Measurements from ENCODE around the gene PTPN14. TPM values are rescaled to one million over a fixed set of nuclear protein-coding genes. Genes with fewer than 3 reads are reported as not detected.
"Not testable (repeated sequence)": the region's sequence is repeated elsewhere in the genome, so short reads cannot be mapped to it uniquely, and the experiment has no call there.

Gene PTPN14
- total RNA-seq, 2 experiments from 2014 or later: 0.92 to 1.3 TPM

DNA sequence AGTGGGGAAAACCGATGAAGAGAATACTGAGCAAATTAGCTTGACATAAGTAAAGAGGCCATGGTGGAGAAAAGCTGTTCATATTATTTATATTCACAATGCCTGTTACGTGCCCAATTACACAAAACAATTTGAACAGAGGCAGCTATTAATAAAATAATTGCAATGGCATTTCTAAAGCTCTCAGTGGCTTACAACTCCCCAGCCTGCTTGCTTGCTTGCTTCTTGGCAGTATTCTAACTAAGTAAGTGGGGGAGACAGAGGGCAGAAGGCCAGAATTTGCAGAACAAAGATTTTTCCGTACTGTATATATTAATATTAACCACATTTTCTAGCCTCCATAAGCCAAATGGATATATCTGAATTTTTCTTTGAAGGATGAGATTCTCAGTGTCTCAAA lies 12.9 kb downstream of the PTPN14 start:
- Mint-ChIP-seq H3K4me1 (no peaks in the 10 kb centered on the region), H3K36me3 (no peaks in the 10 kb centered on the region), H3K9me3 (no peaks in the 10 kb centered on the region), H3K27me3 (peaks cover 5% of the 10 kb centered on the region), H3K4me3 (no peak overlapping the region), H3K27ac (no peak overlapping the region)
- DNase-seq: no peak

GRCh38 chr1:214537872-214538473 lies 13.4 kb downstream of the PTPN14 start:
- DNase-seq: no peak
- Mint-ChIP-seq H3K27me3 (peaks cover 1% of the 10 kb centered on the region), H3K27ac (no peak overlapping the region), H3K9me3 (no peaks in the 10 kb centered on the region), H3K4me3 (no peak overlapping the region), H3K36me3 (no peaks in the 10 kb centered on the region), H3K4me1 (no peaks in the 10 kb centered on the region)

DNA sequence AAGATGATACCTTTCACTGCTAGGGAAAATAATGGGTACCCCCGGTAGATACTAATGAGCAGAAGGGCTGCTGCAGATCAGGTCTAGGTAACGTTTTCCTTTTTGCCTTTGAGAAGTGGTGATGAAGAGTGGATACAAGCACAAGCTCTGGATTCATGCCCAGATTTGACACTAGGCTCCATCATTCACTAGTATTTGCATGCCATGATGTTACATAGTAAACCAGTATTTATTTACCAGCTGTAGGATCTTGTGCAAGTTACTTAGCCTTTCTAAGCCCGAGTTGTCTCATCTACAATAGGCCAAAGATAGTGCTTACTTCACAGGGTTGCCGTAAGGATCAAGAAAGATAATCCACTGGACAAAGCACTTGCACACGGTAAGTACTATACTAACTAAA lies 14.2 kb downstream of the PTPN14 start:
- H3K4me1 Mint-ChIP-seq: no peaks in the 10 kb centered on the region
- H3K36me3 Mint-ChIP-seq: no peaks in the 10 kb centered on the region
- no peaks in the 10 kb centered on the region for H3K27me3 Mint-ChIP-seq
- H3K4me3 Mint-ChIP-seq: no peak overlapping the region
- H3K27ac Mint-ChIP-seq: no peak overlapping the region
- DNase-seq: no peak
- no peaks in the 10 kb centered on the region for H3K9me3 Mint-ChIP-seq

DNA sequence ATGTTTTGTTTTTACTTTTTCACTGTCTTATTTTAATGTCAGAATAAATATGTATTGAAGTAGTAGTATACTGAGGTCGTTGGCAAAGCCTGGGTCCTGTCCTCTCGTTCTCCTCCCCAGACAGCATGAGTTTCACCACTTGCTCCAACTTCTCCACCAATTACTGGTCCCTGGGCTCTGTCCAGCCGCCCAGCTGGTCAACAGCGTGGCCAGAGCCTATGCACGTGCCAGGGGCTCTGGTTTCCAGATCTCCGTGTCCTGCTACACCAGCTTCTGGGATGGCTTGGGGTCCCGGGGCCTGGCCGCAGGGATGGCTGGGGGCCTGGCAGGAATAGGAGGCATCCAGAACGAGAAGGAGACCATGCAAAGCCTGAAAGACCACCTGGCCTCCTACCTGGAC lies 19.3 kb downstream of the PTPN14 start:
- Mint-ChIP-seq H3K27ac (no peak overlapping the region), H3K36me3 (no peaks in the 10 kb centered on the region), H3K9me3 (no peaks in the 10 kb centered on the region), H3K4me3 (no peak overlapping the region), H3K27me3 (no peaks in the 10 kb centered on the region), H3K4me1 (no peaks in the 10 kb centered on the region)
- no peak for DNase-seq

GRCh38 chr1:214525535-214526019 lies 25.8 kb downstream of the PTPN14 start:
- Mint-ChIP-seq H3K9me3 (no peaks in the 10 kb centered on the region), H3K4me1 (peaks cover 6% of the 10 kb centered on the region), H3K27ac (no peak overlapping the region), H3K36me3 (no peaks in the 10 kb centered on the region), H3K4me3 (no peak overlapping the region), H3K27me3 (peaks cover 4% of the 10 kb centered on the region)
- no peak for DNase-seq

- no peak overlapping the region for H3K4me3 Mint-ChIP-seq
- no peak overlapping the region for H3K27ac Mint-ChIP-seq
- no peaks in the 10 kb centered on the region for H3K9me3 Mint-ChIP-seq
- peaks cover 6% of the 10 kb centered on the region for H3K4me1 Mint-ChIP-seq
- no peaks in the 10 kb centered on the region for H3K36me3 Mint-ChIP-seq
- peaks cover 4% of the 10 kb centered on the region for H3K27me3 Mint-ChIP-seq
- no peak for DNase-seq
Measured at GRCh38 chr1:214524824-214525223, 26.6 kb downstream of the PTPN14 start.

DNA sequence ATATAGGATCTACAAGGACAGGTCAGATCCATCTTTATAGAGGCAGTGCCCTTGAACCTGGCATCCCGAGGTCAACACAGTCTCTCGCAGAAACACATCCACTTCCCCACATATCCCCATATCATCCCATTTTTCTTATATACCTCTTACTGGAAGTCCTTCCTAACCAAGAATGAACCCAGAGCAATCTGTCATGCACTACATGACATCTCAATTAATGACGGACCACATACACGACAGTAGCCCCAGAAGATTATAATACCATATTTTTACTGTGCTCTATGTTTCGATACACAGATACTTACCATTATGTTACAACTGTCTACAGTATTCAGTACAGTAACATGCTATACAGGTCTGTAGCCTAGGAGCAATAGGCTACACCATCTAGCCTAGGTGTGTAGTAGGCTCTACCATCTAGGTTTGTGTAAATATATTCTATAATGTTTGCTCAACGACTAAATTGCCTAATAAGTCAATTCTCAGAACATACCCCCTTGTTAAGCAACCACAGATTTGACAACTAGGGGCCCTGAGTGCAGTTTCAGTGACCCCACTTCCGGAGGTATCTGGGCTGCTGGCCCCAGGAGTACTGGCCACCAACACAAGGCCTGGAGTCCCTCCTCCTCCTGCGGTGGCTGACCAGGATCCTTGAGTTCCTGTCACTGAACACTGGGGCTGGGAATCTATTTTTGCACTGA lies 28.1 kb downstream of the PTPN14 start:
- Mint-ChIP-seq H3K36me3 (no peaks in the 10 kb centered on the region), H3K4me3 (no peak overlapping the region), H3K27ac (no peak overlapping the region), H3K4me1 (peaks cover 6% of the 10 kb centered on the region), H3K27me3 (peaks cover 4% of the 10 kb centered on the region), H3K9me3 (no peaks in the 10 kb centered on the region)
- DNase-seq: no peak

DNA sequence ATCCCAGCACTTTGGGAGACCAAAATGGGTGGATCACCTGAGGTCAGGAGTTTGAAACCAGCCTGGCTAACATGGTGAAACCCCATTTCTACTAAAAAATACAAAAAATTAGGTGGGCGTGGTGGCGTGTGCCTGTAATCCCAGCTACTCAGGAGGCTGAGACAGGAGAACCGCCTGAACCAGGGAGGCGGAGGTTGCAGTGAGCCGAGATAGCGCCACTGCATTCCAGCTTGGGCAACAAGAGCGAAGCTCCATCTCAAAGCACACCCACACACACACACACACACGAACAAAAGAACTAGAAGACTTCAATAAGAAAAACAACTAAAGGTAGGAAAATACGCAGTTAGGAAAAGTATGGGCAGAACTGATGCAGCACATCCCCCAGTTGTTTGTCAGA lies 29.9 kb downstream of the PTPN14 start:
- not testable (repeated sequence) for H3K4me1 Mint-ChIP-seq, H3K27me3 Mint-ChIP-seq, DNase-seq, H3K27ac Mint-ChIP-seq, H3K9me3 Mint-ChIP-seq, H3K36me3 Mint-ChIP-seq, H3K4me3 Mint-ChIP-seq

DNA sequence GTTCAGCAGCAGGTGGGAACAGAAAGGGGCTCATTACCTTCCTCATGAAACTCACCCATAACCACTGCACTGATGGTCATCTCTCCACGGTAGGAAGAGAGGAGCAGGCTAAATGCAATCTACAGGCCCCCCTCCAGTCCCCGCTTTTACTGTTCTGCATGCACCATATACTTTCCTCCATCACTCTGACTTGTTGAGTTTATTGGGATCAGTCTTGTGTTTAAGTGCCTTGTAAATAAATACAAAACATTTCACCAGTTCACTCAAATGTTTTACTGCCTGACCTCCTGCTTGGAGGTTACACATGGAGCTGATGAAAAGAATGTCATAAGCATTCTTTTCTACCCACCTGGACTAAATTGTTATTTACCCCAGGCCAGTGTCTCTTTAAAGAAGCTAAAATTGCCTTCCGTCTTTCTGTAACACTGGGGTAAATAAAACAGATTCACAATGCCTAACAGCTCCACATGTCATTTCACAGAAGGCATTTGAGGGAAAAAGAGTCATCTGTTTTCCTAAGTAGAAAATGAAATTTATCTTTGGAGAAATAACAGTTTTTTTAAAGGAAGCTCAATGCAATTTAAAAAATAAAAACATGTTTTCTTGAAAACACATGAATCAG lies 30.7 kb downstream of the PTPN14 start:
- H3K27me3 Mint-ChIP-seq: peaks cover 4% of the 10 kb centered on the region
- H3K4me1 Mint-ChIP-seq: peaks cover 13% of the 10 kb centered on the region
- no peaks in the 10 kb centered on the region for H3K9me3 Mint-ChIP-seq
- H3K4me3 Mint-ChIP-seq: no peak overlapping the region
- no peaks in the 10 kb centered on the region for H3K36me3 Mint-ChIP-seq
- no peak for DNase-seq
- H3K27ac Mint-ChIP-seq: no peak overlapping the region

DNA sequence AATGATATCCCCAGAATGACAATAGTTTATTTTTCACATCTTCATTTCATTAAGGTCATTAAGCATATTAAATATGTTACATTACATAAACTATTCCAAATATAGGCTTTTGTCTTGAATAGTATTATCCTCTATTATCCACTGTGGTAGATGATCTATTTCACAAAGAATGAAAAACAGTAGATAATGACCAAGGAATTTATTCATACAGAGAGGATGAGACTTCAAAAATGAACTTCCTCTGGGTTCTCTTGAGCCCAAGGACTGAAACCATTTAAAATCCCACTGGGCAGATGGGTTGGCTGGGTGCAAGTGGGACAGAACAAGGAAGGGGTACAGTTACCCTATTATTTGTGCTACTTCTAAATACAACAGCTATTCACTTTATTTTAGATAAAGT lies 33.0 kb downstream of the PTPN14 start:
- peaks cover 4% of the 10 kb centered on the region for H3K27me3 Mint-ChIP-seq
- H3K9me3 Mint-ChIP-seq: no peaks in the 10 kb centered on the region
- H3K27ac Mint-ChIP-seq: no peak overlapping the region
- DNase-seq: no peak
- peaks cover 7% of the 10 kb centered on the region for H3K4me1 Mint-ChIP-seq
- no peak overlapping the region for H3K4me3 Mint-ChIP-seq
- no peaks in the 10 kb centered on the region for H3K36me3 Mint-ChIP-seq

DNA sequence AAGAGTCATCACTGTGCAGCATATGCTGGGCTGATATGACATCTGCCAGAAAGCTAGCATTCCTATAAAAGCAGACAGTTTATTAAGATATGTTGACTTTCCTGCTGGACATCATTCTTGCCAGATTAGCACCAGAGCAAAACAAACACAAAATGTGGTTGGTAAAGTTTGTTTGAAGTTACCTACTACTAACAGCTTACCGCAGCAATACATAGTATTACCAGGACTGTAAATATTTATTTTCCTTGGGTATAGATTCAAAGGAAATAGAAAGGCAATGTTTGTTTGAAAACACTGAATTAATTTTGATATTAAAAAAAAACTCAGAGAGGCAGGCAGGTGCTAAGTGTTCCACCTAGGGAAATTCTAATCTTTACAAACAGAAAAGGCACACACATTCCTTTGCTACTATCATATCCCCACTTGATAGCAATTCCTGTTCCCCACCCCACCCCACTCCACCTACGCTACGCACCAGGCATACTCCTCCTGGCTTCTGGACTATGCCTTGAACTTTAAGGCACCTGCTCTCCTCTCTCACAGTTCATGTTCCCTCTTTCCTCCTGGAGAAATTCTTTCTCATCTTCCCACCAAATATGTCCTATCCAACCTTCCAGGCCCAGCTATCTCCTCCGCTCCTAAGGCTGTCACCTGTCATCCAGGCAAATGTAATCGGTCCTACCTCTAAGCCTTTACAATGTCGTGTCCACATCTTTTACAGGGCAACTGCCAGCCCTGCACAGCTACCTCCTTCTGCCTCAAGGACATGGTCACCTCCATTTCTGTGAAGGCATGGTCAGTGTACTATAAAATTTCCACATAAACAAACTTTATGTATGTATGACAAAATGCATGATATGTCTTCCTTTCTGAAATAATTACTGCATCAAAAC lies 34.7 kb downstream of the PTPN14 start:
- H3K4me1 Mint-ChIP-seq: peaks cover 7% of the 10 kb centered on the region
- no peaks in the 10 kb centered on the region for H3K27me3 Mint-ChIP-seq
- no peak for DNase-seq
- no peak overlapping the region for H3K4me3 Mint-ChIP-seq
- no peak overlapping the region for H3K27ac Mint-ChIP-seq
- no peaks in the 10 kb centered on the region for H3K36me3 Mint-ChIP-seq
- no peaks in the 10 kb centered on the region for H3K9me3 Mint-ChIP-seq

DNA sequence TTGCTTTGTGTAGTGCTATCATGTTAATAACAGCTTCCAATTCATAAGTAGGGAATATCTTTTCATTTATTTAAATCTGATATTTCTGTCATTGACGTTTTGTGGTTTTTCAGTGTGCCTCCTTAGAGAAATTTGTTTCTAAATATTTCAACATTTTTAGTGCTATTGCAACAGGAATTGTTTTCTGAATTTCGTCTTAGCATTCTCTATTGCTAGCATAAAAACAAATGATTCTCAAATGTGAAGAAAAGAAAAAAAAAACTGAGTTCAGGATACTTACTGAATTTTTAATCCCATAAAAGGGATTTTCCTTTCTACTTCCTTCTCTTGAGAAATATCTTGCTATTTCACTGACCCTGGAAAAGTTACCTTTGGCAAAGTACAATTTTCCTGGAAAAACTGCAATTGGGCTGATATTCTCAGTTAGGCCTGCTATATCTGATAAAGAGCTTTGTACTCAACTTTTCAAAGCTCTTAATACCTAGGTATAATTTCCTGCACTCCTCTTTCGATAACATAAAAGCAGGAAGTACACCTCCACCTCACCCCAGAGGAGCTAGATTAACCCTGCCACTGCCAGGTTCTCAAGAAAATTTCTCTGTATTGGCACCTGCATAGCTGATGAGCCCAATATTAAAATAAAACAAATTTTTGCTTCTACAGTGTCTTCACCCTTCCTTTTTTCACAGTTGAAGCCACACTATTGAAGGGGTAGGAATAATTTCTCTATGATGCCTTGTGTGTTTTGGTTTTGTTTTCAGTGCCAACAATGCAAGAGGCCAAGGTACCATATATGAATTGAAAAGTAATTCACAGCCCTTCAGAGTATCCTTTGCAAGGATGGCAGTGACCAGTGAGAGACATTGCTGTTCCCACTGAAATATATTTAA lies 35.6 kb downstream of the PTPN14 start:
- DNase-seq: no peak
- H3K36me3 Mint-ChIP-seq: no peaks in the 10 kb centered on the region

DNA sequence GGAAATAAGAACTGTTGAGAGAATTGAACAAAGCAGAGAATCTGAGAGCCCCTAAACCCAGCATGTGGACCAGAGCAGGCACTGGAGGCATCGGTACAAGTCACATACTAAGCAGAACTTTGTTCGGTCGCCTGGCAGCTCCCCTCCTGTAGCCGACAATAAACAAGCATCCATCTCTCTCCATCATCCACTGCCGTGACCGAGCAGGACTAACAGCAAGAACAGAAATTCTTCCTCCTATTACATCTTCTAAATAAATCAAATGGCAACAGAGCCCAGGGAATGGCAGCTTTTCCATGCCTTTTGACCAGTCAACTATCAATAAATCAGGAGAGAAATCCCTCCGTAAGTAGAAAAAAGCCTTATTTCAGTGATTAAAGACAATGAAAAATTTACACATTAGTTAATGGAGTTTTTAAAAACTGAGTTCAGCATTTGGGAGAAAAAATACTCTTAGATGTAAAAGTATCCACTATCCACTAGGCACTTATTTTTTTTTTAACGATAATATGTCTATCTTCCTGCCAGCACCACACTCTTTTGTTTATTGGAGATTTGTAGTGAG lies 36.5 kb downstream of the PTPN14 start:
- Mint-ChIP-seq H3K4me3 (no peak overlapping the region), H3K4me1 (peaks cover 7% of the 10 kb centered on the region), H3K27ac (no peak overlapping the region), H3K27me3 (no peaks in the 10 kb centered on the region), H3K36me3 (no peaks in the 10 kb centered on the region), H3K9me3 (peaks cover 2% of the 10 kb centered on the region)
- DNase-seq: no peak

More for the DNA sequence above, 35.6 kb downstream of the PTPN14 start:
- H3K4me3 Mint-ChIP-seq: no peak overlapping the region
- H3K27me3 Mint-ChIP-seq: no peaks in the 10 kb centered on the region
- no peak overlapping the region for H3K27ac Mint-ChIP-seq
- H3K4me1 Mint-ChIP-seq: peaks cover 7% of the 10 kb centered on the region
- no peaks in the 10 kb centered on the region for H3K9me3 Mint-ChIP-seq
